ENCODE data around the gene GPRC5B. TPM values are rescaled to one million over a fixed set of nuclear protein-coding genes. Genes with fewer than 3 reads are reported as not detected.

Gene GPRC5B
- total RNA-seq, 1 experiment from 2014 or later: 9.5 TPM

DNA sequence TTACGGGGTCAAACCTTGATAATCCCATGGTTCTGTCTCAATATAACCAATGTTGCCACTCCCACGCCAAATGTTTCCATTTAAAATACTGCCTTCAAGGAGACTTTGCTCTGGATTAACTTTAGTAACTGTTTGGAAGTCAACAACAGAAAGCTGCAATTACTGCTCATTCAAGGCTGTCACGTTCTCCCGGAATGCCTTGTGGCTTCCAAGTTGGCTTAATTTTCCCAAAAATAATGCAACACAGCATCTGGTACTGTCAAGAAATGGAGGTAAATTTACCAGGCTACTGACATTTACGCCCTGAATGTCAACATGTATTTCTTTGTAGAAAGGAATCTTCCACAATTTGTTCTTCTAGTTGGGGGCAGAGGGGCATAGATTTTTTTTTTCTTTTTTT, 38.2 kb downstream of the GPRC5B start:
- no peak for DNase-seq (ENCODE audit: low read depth)

DNA sequence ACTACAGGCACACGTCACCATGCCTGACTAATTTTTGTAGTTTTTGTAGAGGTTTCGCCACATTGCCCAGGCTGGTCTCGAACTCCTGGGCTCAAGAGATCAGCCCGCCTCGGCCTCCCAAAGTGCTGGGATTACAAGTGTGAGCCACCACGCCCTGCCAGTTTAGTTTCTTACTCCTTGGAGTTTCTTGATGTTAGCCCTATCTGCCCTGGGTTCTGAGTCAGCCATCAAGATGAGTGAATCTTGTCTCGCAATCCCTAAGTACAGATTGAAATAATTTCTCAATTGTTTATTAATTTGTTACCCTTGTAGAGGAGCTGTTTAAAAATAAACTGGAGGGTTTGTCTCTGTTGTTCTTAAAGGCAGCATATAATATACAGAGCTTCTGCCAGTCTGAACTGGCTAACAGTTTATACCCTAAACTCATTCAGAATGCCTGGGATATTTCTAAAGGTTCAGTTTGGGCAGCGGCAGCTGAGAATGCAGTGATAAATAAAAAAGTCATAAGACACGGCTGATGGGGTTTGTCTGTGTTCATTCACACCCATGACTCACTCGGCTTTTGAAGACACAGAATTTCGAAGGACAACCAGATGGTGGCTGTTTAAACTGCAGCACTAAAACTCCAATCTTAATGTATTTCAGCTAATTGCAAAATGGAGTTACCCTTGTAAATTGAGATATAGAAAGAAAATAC, 39.6 kb downstream of the GPRC5B start:
- DNase-seq (ENCODE audit: low read depth): peak; percentile 98

DNA sequence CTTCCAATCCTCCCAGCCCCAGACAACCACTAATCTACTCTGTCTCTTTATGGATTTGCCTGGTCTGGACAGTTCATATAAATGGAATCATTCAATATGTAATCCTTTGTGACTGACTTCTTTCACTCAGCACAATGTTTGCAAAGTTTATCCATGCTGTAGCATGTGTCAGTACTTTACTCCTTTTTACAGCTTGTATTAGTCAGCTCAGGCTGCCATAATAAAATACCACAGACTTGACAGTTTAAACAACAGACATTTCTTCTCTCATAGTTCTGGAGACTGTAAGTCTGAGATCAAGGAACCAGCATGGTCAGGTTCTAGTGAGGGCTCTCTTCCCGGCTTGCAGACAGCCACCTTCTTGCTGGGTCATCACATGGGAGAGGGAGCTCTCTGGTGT, 41.3 kb downstream of the GPRC5B start:
- peak; percentile 52 for DNase-seq (ENCODE audit: low read depth)

DNA sequence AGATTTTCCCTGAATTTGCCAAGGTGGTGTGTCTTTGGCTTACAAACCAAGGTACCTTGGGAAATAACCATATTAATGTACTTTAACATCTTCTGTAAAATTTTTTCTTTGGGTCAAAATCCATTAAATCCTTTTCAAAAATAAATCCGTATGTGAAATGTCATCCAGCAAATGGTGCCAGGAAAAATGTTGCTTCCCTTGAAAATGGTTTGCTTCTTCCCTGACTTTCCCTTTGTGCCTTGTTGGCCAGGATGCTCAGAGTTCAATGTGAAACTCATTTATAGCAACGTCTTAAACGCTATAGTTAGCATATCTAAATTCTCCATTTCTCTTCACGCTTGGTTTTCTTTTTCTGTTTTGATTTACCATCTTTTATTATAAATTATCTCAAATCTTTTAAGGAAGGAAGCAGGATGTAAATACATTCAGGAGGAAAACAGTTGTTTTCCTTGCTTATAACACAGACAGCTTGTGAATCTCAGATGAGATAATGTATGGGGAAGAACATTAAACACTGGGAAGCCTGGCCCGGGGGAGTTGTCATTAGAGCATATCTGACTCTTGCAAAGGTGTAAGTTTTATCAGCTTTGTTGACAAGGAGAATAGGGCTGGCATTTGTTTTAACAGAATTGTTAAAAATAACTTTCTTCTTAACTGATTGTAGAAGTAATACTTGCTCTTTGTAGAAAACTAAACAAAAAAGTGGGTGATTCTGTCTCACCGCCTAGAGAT, 42.1 kb downstream of the GPRC5B start:
- no peak for DNase-seq (ENCODE audit: low read depth)

DNA sequence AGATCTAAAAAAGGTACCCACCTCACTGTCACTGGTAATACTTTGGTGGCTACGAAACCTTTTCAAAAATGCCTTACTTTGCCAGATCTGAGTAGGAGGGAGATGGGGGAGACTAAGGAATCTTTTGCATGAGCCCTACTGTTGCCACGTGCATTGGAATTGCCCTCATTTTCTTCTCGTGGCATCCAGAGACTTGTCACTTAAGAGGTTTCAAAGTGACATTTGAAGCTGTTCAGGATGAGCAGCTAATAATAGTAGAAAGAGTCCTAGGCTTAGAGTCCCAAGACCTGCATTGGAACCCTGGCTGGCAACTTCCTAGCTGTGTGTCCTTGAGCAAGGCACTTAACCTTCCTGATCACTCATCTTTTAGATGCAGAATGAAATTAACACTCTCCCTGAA, 43.5 kb downstream of the GPRC5B start:
- no peak for DNase-seq (ENCODE audit: low read depth)

DNA sequence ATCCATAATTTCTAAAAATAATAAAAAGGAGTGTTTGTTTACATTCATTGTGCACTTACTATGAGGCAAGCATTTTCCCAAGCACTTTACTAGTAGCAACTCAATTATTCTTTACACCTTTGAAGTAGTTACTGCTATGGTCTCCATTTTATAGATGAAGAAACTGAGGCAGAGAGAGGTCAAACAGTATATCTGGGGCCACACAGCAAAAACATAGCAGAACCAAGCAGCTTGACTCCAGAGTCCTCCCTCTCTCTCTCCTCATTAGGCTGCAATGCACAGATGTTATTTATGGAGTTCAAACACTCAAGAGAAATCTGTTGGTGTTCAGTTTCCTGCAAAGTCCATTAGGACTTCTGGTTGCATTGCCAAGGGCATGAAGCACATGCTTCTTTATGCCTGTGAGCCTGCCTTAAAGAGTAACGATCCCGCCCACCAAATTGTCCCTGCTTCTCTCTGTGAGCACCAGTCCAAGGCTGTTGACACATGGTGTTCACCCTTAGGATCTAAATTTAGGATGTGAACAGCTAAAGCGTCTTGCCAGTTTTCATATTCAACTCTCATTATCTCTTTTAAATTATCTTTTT, 44.0 kb downstream of the GPRC5B start:
- DNase-seq (ENCODE audit: low read depth): peak; percentile 27

DNA sequence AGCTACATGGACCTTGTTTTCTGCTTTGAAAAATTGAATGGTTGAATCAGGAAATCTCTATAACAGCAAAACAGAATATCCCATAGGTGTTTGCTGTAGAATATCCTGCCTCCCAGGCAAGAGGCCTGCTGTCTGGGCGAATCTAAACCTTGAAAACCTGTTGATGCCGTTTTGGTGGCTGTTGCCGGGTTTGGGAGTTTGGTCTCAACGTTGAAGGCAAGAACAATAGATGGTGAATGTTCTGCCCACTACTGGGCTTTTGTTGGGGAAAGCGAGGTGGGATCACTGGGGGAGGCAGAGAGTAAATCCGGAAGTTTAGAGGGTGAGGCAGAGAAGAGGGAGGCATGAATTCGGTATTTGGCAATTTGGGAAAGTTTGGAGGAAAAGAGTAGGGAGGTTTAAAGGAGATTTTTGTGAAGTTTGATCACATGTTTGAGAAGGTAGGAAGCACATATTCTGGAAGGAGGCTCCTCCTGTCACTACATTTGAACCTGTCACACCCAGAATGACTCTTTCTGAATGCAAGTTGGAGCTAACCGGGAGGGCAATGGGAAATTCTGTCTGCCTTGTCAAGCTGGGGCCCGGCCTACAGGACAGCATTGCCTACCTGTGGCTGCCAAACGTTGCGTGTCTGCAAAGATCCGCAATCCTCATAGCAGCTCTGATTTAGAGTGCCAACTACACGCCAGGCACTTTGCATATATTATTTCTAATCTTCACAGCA, 46.5 kb downstream of the GPRC5B start:
- DNase-seq (ENCODE audit: low read depth): no peak

DNA sequence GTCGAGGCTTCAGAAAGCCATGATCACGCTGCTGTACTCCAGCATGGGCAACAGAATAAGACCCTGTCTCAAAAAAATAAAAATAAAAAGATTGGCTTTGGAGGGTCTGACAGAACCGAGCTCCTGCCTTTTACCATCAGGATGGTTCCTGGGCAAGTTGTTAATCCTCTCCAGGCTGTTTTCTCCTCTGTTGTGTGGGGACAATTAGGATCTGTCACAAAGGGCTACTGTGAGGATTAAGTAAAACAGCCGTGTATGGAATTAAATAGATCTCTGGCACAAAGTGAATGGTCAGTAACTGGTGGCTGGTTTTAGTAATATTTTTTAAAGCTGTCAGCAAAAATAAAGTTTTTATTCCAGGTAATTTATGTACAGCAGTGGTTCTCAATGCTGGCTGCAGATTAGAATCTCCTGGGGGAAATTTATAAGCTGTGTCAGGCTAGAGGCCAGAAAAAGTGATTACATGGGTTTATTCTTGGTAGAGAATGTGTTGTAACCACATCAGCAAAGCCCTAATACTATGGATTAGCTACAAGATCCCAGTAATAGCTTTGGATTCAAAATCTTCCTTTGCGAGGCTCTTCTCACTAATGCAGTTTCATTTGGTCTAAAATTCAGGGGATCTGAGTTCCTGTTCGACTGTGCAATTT, 47.2 kb downstream of the GPRC5B start:
- DNase-seq (ENCODE audit: low read depth): no peak

DNA sequence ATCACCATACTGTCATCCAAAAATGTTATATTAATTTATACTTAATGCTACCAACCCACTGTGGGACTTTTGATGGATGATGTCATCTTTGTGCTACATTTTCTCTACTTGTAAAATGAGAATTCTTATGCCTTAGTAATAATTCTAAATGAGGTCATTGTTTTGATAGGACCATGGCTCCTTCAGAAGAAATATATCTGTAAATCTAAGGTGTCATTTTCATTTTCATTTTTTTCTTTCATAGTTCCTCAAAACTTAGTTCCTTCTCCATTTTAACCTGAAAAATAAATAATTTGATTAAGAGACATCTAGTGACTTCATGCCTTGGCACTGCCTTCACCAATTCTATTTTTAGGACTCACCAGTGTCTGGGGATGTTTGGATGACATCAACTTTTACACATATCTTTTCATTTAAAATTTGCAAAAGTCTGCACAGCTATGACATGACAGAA, 48.7 kb downstream of the GPRC5B start:
- DNase-seq (ENCODE audit: low read depth): peak; percentile 52

DNA sequence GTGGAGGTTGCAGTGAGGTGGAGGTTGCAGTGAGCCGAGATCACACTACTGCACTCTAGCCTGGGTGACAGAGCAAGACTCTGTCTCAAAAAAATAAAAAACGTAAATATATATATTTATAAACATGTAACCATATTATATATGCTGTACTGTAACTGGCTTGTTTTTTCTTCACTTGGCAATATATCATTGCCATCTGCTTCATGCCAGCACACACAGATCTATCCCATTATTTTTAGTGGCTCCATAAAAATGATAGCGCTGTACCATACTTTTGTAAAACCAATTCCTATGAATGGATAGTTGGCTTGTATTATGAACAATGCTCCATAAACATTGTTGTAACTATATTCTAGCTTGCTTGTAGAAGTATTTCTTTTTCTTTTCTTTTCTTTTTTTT, 49.5 kb downstream of the GPRC5B start:
- DNase-seq (ENCODE audit: low read depth): no peak

DNA sequence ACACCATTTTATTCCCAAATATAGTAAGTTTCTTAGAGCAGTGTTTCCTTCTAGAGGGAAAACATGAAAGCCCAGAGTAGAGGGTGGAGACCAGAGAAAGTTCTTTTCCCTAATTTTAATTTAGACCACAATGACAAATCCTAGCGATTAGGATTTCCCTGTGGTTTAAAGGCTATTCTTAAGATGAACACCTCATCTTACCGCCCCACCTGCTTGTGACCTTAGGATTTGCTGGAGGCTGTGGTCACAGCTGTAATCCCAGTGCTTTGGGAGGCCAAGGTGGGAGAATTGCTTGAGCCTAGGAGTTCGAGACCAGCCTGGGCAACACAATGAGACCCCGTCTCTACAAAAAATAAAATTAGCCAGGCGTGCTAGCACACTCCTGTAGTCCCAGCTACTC, 51.1 kb downstream of the GPRC5B start:
- DNase-seq (ENCODE audit: low read depth): peak; percentile 32

DNA sequence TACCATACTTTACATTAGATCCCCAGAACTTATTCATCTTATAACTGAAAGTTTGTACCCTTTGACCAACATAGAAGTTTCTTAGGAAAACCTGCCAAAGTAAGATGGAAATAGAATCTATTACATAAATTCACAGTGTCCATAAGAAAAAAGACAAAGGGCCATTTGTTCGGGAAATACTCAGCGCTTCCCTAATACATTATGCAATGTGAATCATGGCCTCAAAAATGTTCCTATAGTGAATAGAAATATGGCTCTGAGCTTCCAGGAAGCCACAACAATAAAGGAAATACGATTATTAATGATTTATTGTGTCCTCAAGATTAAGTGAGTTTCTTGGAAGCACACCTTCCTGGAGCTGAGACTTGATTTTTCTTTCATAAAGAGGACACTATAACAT, 51.5 kb downstream of the GPRC5B start:
- no peak for DNase-seq (ENCODE audit: low read depth)

DNA sequence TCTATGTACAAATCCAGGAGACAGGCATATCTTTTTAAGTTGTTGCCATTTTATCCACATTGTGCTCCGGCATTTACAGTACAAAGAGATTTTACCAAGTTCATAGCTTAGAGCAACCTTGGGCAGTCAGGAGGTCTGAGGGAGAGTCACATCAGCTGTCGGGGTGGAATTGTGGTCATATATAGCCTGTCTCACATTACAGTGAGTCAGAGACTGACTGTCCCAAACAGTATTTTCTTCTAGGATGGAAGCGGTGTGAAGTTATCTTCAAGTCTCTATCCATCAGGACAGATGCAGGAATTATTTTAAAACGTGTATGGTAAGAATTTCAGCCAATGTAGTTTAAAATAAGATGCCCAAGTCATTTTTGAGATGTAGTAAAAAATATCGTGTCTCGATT, 53.0 kb downstream of the GPRC5B start:
- DNase-seq (ENCODE audit: low read depth): peak; percentile 97

DNA sequence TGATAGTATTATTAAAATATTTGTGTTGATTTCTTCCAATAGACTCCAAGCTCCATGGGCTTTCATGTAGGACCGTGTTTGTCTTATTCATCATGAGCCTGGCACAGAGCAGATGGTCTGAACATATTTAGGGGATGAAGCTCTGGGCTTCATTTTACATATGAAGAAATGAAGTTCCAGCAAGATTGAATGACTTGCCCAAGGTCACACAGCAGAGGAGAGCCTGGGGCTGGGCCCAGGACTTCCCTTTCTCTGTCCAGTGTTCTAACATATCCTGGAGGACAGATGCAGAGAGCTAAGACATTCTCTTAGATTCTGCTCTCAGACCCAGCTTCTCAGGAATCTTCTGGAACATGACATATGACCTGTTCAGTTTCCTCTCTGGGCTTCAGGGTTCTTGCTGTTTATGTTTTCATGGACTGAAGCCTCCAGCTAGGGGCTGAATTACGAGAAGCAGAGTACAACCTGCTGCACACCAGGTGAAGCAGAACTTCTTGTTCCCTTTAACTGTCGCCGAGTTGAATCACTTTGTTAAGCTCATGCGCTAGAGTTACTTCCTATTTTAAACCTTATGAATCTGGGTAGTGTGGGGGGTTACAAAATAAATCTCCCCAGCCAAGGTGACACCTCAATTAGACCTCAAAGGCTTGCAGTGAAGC, 53.6 kb downstream of the GPRC5B start:
- DNase-seq (ENCODE audit: low read depth): peak; percentile 51

DNA sequence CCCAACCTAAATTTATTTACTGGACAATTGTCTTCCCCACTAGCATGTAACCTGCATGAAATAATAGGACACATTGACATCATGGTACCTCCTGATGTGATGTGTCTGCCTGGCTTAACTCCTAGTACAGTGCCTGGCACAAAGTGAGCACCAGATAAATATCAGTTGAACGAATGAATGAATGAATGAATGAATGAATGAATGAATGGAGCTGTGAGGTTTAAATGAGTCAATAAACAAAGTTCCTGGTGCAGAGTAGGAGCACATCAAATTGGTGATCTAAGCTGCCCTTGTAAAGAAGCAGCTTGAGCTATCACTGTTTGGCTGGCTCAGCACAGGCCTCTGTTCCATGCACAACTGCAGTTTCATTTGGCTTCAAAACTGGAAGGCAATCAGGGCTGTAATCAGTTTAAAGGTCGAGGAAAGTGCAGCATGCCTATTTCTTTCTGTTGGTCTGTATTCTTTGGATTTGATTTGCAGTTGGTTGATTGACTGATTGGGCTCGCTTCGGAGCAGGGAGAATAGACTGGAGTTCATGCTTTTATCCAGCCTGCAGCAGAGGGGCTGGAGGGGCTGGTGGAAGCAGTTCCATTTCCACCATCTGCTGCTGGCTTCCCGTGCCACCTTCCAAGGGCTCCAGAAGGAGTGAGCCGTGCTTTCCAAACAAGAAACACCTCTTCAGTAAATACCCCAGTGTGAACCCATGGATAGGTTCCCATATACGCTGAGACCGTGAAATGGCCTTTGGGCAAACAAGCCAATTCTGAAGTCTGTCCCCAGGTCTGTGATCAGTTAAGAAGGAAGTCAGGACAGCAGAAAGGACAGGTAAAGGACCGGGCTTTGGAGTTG, 54.6 kb downstream of the GPRC5B start:
- no peak for DNase-seq (ENCODE audit: low read depth)

DNA sequence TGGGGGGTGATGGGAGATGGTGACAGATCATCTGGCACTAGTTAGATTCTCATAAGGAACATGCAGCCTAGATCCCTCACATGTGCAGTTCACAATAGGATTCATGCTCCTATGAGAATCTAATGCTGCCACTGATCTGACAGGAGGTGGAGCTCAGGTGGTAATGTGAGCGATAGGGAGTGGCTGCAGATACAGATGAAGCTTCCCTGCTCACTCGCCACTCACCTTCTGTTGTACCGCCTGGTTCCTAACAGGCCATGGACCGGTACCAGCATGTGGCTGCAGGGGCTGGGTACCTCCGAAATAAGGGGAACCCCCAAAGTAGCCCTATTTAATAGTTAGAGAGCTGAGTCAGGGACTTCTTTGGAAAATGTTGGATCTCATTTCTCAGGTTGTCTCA, 60.4 kb downstream of the GPRC5B start:
- no peak for DNase-seq (ENCODE audit: low read depth)

DNA sequence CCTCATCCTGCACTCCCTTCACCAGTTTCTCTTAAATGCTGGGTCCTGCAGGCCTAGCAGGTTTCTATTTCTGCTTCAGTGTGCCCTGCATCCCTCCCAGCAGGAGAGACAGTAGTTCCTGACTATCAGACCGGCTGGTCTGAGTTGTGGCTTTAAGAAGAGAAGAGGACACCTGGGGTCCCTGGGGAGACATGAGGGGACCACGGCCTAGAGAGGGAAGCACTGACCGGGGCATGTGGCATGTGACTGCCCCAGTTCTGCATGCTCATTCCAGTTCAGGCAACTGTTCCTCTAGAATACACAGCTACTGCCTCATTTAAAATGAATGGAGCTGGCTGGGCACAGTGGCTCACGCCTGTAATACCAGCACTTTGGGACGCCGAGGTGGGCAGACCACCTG, 61.3 kb downstream of the GPRC5B start:
- no peak for DNase-seq (ENCODE audit: low read depth)

DNA sequence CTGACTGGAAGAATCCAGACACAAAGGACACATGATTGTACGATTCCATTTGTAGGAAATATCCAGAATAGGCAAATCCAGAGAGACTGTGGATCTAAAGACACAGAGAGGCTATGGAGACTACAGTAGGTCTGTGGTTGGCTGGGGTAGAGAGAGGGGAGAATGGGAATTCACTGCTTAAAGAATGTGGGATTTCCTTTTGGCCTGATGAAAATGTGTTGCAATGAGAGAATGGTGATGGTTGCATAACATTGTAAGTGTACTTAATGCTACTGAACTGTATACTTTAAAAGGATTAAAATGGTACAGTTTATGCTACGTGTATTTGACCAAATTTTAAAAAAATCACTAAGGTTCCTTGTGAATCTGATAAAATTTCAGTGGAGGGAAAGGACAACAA, 62.1 kb downstream of the GPRC5B start:
- no peak for DNase-seq (ENCODE audit: low read depth)

DNA sequence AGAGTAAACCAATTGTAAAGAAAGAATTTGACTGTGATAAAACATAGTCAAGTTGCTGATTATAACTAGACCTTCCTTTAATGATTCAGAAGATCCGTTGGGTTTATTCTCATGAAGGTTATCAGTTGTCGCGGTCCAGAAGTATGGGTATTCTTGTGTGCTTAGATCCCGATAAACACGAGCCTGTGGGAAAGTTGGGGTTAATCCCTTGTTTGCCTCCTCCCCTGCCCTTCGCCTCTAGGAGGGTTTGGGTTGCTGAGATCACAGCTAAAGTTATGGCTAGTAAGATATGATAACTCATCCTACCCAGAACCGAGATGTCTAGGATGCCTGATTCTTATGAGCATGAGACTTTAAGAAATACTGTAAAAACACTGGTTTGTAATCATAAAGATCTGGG, 66.8 kb downstream of the GPRC5B start:
- DNase-seq (ENCODE audit: low read depth): no peak

DNA sequence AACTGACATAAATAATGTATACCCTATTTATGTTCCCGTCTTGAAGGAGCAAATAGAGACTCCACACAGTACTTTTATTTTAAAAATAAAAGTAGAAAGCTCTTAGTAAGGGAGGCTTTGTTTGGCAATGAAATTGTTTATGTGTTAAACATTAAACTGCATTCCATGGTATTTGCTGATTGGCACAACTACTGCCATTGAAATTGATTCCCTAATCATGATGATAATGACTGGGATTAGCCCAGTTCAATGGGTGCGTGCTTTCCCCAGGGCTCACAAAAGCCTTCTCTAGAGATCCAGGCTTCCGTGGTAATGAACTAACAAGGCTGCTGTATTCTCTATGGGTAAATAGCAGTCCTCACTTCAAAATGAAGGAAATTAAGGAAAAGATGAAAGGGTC, 67.5 kb downstream of the GPRC5B start:
- DNase-seq (ENCODE audit: low read depth): no peak

Data from LHCN-M2 (cell line).